Measurements from ENCODE around the gene WNT9B.

The WNT9B gene

DNA sequence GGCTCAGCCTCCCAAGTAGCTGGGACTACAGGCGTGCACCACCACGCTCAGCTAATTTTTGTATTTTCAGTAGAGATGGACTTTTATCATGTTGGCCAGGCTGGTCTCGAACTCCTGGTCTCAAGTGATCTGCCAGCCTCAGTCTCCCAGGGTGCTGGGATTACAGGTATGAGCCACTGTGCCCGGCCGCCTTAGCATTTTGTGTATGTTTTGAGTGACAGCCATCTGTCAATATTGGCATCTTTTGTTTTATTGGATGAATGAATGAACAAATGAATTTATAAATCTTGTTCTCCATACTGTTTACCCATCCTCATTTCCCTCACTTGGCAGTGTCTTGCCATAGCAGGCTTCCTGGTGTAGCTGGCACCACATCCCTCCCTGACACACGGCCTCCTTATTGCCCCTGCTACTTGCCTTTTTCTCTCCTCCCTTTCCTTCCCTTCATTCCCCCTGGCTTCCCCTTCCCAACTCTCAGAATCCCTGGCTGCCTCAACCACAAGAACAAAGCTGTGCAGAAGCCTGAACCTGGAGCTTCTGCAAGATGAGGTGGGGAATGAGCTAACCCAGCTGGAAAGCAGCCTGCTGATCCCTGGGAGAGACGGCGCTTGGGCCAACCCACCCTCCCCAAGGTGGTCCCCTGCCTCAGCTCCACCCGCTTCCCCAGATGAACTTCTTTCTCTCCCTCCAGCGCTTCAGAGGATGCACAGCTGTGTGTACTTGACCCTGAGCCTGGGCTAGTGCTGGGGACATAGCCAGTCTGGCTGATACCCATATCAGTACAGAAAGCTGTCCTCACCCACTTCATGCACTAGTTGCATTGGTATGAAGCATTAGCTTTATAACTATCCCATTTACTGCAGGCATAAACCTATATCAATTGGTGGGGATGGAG, 34.3 kb downstream of the WNT9B start:
- DNase-seq = no peak

- DNase-seq = no peak
Observed at GRCh38 chr17:46886310-46886663, 34.9 kb downstream of the WNT9B start.

DNA sequence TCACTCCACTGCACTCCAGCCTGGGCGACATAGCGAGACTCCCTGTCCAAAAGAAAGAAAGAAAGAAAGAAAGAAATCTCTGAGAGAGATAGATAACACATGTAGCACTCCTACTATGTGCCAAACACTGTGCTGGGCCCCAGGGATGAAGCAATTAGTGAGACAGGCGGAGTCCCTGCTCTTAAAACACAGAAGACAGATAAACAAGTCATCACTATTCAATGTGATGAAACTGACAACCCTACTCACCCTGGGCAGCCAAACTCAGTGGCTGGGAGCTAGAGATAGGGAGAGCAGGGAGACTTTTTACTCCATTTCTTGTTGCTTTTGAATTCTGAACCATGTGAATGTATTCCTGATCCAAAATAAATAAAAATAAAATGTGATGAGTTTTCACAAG, 36.3 kb downstream of the WNT9B start:
- no peak for DNase-seq

GRCh38 chr17:46888727-46889126, 37.3 kb downstream of the WNT9B start:
- DNase-seq = no peak

DNA sequence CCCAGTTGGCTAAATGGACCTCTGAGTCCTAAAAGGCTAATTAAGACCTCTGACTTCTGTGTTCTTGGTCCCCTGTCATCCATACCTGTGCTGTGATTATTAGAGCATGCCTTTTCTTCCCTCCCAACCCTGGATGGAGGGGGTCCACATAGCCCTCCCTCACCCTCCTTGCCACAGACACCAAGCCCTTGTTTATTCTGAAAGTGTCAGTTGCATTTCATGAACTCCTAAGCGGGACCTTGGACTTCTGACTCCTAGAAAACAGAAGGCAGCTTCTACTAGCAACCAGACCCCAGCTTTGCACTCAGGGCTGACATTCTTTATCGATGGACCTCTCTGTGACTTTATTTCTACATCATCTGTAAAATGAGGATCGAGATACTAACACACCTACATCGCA, 38.1 kb downstream of the WNT9B start:
- no peak for DNase-seq

- no peak for DNase-seq
Observed at GRCh38 chr17:46889992-46890564, 38.7 kb downstream of the WNT9B start.

DNA sequence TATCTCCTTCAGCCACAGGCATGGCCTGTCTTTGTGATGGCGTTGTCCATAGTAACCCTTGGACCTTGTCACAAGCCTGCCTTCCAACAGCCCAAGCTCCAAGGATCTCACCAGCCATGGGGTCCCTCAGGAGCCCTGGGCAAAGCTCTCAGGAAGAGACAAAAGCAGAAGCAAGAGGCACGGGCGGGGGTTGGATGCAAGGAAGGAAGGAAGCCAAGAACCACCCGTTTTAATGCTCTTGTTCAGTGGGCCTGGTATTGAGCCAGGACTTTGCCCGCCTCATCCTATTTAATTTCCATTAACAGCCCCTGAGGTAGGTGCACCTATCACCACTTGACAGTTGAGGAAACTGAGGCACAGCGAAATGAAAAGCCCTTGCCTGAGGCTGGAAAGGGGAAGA, 39.3 kb downstream of the WNT9B start:
- DNase-seq = no peak

DNA sequence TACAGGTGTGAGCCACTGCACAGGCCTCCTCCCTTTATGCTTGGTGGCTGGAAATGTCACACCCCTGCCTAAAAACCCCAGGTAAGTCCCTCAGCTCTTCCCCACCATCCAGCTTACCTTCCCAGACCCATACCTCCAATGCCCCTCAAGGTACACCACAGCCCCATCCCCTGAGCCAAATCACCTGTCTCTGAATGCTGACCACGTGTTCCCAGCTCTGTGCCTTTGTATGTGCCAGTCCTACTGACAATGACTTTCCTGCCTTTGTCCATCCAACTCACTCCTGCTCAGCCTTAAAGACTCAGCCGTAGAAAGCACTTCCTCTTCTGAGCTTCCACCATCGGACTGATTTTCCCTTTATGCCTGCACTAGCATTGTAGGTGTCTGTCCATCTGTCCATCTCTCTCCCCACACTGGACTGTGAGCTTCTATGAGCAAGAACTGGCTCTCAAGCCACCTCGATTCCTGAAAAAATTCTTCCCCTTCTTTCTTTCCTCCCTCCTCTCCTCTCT, 40.9 kb downstream of the WNT9B start:
- no peak for DNase-seq

GRCh38 chr17:46894024-46894423, 42.6 kb downstream of the WNT9B start:
- DNase-seq = no peak

DNA sequence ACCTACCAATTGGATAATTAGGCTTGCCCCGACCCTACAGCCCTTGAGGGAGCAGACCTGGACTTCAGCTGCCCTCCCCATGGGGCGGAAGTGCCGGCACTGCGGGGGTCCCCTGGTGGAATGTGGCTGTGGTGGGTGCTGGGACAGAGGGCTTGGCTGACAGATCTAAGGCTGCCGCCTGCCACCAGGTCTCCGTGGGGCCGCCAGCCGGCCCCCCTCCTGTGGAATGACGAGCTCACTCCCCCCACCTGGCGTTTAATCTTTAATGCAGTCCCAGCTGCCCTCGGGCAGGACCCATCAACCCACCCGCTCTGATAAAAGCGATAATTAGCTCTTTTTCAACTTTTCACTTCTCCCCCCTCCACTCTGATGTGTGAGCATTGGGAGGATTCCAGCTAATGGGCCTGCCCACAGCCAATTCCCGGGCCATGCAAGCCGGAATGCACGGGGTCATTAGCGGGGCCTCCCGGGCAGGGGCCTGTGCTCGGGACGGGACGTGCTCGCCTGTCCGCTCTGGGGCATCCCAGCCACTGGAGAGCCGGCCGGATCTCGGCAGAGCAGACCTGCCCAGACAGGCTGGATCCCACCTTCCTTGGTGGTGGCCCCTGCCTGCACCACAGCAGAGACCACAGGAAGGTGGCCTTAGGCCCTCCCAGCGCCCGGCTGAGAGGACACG, 43.2 kb downstream of the WNT9B start:
- DNase-seq = no peak

DNA sequence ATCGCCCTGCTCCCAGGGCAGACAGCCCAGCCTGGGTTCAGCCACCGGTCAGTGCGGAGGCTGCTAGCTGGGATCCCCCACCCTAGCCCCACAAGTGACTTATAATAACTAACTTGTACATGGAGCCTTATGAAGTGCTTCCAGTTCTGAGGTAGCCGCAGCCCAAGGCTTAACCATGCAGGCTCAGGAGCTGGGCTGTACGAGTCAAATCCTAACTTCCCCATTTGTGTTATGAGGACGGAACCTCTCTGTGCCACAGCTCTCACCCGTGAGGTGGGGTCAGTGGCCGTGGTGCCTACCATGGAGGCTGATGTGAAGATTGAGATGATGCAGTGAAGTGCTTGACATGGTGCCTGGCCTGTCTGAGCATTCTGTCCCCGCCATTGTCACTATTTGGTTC, 43.8 kb downstream of the WNT9B start:
- no peak for DNase-seq

DNA sequence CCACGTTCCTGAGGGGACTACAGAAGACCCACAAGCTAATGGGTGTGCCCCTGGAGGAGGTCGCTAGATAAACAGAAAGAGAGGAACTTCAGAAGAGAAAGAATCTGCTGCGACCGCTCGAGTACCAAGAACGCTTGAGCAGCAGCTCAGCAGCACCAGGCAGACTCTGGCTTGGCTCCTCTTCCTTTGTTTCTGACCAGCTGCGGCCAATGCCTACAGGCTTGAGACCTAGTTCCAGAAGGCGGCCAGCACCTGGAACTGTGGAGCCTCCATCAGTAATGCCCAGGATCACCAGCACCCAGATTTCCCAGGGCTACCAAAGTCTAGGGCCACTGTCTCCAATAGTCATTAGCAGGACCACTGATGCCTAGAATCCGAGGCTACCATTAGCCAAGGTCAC, 45.6 kb downstream of the WNT9B start:
- DNase-seq = no peak

DNA sequence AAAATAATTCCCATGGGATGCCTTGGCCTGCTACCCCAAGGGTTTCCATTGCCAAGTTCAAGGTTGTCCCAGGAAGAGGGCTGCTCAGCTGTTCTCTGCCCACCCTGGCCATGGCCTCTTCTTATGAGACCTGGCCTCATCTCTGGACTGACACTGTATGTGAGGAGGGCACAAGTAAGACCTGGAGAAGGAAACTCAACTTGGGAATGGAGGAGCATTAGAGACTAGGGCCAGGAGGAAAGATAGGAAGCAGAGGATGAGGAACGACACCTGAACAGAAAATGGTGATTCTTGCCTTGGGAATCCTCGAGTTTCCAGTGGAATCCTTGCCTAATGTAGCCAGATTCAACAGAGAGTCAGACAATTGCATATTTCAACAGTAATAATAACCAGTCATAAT, 47.0 kb downstream of the WNT9B start:
- DNase-seq = no peak

DNA sequence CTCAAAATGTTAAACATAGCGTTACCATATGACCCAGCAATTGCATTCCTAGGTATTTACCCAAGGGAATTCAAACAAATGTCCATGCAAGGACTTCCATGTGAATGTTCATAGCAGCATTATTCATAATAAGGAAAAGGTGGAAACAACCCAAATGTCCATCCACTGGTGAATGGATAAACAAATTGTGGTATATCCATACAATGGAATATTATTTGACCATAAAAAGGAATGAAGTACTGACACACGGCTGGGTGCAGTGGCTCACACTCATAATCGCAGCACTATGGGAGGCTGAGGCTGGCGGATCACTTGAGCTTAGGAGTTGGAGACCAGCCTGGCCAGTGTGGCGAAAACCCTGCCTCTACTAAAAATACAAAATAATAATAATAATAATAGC, 47.5 kb downstream of the WNT9B start:
- DNase-seq = no peak

- DNase-seq = no peak
Observed at GRCh38 chr17:46901291-46901690, 49.9 kb downstream of the WNT9B start.

DNA sequence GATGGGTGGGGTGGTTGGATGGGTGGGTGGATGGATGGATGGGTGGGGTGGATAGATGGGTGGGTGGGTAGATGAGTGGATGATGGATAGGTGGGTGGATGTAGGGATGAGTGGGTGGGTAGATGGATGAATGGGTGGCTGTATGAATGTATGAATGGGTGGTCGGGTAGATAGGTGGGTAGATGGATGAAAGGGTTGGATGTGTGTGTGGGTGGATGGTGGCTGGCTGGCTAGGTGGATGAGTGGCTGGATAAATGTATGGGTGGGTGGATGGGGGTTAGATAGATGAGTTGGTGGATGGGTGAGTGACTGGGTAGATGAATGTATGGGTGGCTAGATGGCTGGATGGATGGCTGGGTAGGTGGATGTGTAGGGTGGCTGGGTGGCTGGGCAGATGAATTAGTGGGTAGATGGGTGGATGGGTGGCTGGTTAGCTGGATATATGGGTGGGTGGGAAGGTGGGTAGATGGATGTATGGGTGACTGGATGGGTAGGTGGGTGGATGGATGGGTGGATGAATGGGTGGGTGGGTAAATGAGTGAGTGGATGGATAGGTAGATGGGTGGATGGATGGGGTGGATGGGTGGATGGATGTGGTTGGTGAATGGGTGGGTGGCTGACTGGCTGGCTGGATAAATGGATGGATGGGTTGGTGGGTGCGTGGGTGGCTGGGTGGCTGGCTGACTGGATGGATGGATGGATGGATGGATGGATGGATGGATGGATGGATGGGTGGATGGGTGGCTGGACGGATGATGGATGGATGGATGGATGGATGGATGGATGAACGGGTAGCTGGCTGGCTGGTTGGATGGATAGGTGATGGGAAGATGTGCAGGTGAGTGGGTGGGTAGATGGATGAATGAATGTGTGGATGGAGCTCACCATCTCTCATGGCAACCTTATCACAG, 52.6 kb downstream of the WNT9B start:
- no peak for DNase-seq

GRCh38 chr17:46908068-46908737, 56.8 kb downstream of the WNT9B start:
- no peak for DNase-seq

DNA sequence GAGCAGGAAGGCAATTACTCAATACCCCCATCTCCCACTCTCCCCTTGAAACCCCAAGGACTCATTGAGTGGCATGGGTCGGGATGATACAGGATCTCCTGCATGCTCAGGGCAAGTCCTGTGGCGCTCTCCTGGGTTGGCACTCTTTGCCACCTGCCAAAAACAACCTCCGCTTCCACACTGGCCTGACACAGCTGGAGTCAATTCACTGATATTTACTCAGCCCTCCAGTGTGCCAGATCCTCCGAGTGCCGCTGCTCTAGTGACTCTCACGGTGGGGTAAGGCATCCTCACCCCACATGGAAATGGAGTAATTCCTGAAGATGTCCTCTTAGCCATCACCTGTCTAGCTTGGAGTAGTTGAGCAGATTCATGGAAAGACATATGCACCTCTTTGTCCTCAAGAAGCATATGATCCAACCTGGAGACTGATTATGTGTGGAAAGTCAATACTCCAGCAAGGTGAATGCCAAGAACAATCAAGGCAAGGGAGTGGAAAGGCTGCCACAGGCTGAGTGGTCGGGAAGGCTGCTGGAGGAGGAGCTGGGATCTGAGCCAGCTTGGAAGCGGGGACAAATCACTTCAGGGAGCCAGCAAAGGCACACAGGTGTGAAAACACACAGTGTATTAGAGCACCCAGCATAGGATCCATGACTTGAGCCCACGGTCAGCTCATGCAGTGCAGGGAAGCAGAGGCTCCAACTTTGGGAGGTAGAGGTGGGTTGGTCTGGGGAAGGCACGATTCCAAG, 59.0 kb downstream of the WNT9B start:
- no peak for DNase-seq

DNA sequence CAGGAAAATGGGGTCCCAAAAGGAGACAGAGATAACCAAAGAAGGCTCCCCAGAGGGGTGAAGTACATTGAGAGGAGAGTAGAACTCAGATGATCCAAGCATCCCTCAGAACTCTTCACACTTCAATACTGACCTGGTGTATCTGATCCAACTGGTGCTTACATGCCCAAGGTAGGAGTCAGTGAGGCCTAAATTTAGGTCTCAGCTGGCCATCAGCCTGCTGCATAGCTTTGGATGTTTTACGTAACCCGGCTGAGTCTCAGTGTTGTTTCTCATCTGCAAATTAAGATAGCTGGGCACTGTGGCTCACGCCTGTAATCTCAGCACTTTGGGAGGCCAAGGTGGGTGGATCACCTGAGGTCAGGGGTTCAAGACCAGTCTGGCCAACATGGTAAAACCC, 59.9 kb downstream of the WNT9B start:
- no peak for DNase-seq

GRCh38 chr17:46915596-46915995, 64.2 kb downstream of the WNT9B start:
- no peak for DNase-seq

GRCh38 chr17:46916211-46916610, 64.8 kb downstream of the WNT9B start:
- DNase-seq = no peak
